HG03432 (cell line): Measurements from ENCODE around the gene NPTXR.
"Not testable (repeated sequence)": the region's sequence is repeated elsewhere in the genome, so short reads cannot be mapped to it uniquely, and the experiment has no call there.

Source experiments
- ATAC-seq: cut with Tn5 transposase; IDR thresholded peaks from one replicate; pipeline ENCODE4 v1.9.1; 2021; ENCODE audit warnings: mild to moderate bottlenecking, moderate library complexity; ENCODE audit not compliant: unreplicated experiment

The NPTXR gene

GRCh38 chr22:38832005-38832978, 11.5 kb downstream of the NPTXR start:
- no peak for ATAC-seq

- no peak for ATAC-seq
Measured at GRCh38 chr22:38831166-38831945, 12.5 kb downstream of the NPTXR start.

GRCh38 chr22:38830845-38831108, 13.1 kb downstream of the NPTXR start:
- no peak for ATAC-seq

- ATAC-seq = no peak
Measured at GRCh38 chr22:38830026-38830844, 13.6 kb downstream of the NPTXR start.

GRCh38 chr22:38829485-38829884, 14.3 kb downstream of the NPTXR start:
- no peak for ATAC-seq

- ATAC-seq = no peak
Measured at GRCh38 chr22:38828616-38829205, 15.1 kb downstream of the NPTXR start.

- no peak for ATAC-seq
Measured at GRCh38 chr22:38828191-38828590, 15.6 kb downstream of the NPTXR start.

- no peak for ATAC-seq
Measured at GRCh38 chr22:38827510-38827909, 16.3 kb downstream of the NPTXR start.

- no peak for ATAC-seq
Measured at GRCh38 chr22:38826801-38827200, 17.0 kb downstream of the NPTXR start.

- no peak for ATAC-seq
Measured at GRCh38 chr22:38826386-38826785, 17.4 kb downstream of the NPTXR start.

- ATAC-seq = no peak
Measured at GRCh38 chr22:38824585-38824984, 19.2 kb downstream of the NPTXR start.

- no peak for ATAC-seq
Measured at GRCh38 chr22:38823637-38824036, 20.2 kb downstream of the NPTXR start.

GRCh38 chr22:38823076-38823475, 20.8 kb downstream of the NPTXR start:
- no peak for ATAC-seq

- ATAC-seq = no peak
Measured at GRCh38 chr22:38820020-38820419, 23.8 kb downstream of the NPTXR start.

- ATAC-seq = no peak
Measured at GRCh38 chr22:38819387-38819940, 24.4 kb downstream of the NPTXR start.

GRCh38 chr22:38817196-38817595, 26.6 kb downstream of the NPTXR start:
- no peak for ATAC-seq

- no peak for ATAC-seq
Measured at GRCh38 chr22:38815842-38816241, 28.0 kb downstream of the NPTXR start.

GRCh38 chr22:38811241-38811640, 32.6 kb downstream of the NPTXR start:
- ATAC-seq = no peak

GRCh38 chr22:38805041-38805593, 38.7 kb downstream of the NPTXR start:
- ATAC-seq = not testable (repeated sequence)

- ATAC-seq = no peak
Measured at GRCh38 chr22:38802671-38803121, 41.1 kb downstream of the NPTXR start.
